HG03066 (cell line): ENCODE measurements around the gene FLT3LG.

Source experiments
- ATAC-seq: cut with Tn5 transposase; IDR thresholded peaks from one replicate; pipeline ENCODE4 v1.9.1; 2021; ENCODE audit warnings: low read depth; ENCODE audit not compliant: unreplicated experiment

FLT3LG gene

GRCh38 chr19:49473868-49474541 is at the start of gene FLT3LG:
TSS of gene FLT3LG (plus strand) at chr19:49474215. CDS start at chr19:49474640, 425 bp downstream.
- ATAC-seq: no peak

DNA sequence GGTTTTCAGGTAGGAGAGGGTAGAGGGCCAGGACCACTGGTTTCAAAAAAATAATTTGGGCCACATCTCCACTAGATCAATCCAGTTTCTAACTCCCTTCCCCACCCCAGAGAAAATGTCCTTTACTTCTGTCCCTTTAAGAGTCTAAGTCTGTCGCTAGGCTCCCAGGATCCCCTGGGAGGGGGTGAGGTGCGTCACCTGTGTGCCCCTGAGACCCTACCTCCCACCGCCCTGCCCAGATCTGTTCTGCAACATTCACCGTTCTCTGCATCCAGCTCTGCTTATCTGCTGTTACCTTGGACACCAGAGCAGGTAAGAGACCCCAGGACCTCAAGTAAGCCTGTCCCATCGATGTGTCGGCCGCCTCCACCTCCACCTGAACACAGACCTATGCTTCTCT is 48.8 kb upstream of the FLT3LG start, which contains the start of gene GFY:
GFY (plus strand) TSS at position 211 of the 400 bp plus-strand sequence. CDS start 1,043 bp downstream, outside the sequence.
- ATAC-seq: no peak

GRCh38 chr19:49425922-49426592 is 48.0 kb upstream of the FLT3LG start:
- no peak for ATAC-seq

DNA sequence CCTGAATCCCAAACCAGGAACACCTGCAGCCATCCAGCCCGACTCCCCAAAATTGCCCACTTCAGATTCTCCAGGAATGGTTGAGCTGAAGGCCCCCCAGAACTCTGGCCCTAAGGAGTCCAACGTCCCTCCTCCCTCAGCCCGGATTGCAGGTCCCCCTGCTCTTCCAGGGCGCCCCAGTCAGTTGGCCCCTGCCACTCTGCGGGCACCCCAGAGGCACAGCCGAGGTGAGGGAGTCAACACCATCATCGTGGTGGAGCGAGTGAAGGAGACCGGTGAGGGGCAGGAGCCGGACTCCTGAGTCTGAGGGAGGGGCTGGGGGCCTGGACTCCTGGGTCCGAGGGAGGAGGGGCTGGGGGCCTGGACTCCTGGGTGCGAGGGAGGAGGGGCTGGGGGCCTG is 46.7 kb upstream of the FLT3LG start:
- ATAC-seq: no peak

GRCh38 chr19:49427855-49428546 is 46.0 kb upstream of the FLT3LG start:
- no peak for ATAC-seq

GRCh38 chr19:49428547-49429451 is 45.2 kb upstream of the FLT3LG start:
- no peak for ATAC-seq

DNA sequence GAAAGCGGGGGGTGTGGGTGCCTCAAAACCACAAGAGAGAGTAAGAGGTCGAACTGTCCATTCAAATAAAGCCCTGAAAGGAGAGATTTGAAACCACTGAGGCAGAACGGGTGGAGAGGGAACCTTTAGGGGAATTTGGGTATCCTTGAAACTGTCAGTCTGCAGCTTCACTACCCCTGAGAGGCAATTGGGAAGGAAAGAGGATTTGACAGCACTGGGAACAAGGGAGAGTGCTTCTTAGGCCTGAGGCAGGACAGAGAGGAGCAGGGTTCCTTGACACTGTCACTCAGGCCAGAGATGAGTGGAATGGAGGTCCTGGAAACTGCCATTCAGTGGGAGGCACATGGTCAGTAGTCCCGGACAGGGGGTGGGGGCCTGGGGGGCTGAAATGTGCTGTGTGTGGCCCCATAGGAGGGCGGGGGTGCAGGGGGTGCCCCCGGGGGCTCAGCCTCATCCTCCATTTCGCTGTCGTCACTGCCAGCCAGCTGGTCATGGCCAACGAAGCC is 43.8 kb upstream of the FLT3LG start:
- no peak for ATAC-seq

DNA sequence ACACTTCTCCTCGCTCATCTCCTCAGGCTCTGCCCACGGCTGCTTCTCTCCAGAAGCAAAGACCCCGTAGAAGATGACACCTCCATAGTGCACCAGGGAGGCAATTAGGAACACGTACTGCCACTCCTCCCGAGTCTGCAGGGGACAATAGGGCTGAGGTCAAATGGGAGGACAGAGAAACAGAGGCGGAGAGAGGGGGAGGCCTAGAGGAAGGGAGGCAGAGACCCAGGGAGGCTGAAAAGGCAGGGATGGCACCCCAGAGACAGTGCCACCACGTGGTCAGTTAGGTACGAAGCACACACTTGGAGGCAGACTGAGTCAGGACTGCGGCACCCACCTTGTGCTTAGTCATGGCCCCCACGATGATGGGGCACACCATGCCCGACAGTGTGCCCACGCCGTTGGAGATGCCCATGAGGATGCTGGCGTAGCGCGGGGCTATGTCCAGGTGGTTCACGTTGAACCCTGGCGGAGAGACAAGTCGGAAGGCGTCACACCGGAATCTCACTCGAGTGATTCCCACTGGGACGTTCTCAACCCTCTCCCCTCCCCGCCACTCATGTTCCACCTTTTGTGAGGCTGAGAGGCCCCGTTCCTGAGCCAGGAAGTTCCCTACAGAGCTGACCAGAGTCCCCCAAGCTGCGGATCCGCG is 43.2 kb upstream of the FLT3LG start:
- ATAC-seq: no peak

DNA sequence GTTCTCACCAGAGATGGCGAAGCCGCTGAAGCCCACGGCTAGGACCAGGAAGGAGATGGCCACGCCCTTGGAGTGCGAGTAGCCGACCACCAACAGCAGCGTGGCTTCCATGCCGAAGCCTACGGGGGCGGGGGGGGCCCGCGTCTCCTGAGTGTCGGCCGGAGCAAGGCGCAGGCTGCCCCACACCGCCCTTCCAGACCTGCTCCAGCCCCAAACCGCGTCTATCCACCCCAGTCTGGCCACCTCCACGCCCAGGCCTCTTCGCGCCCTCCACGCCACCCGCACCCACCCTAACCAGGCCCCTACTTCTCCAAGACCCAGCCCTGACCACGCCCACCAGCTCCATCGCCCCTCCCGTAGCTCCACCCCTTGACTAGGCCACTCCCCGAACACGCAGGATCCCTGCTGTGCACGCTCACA is 42.7 kb upstream of the FLT3LG start:
- ATAC-seq: no peak

GRCh38 chr19:49432141-49433073 is 41.6 kb upstream of the FLT3LG start:
- no peak for ATAC-seq

DNA sequence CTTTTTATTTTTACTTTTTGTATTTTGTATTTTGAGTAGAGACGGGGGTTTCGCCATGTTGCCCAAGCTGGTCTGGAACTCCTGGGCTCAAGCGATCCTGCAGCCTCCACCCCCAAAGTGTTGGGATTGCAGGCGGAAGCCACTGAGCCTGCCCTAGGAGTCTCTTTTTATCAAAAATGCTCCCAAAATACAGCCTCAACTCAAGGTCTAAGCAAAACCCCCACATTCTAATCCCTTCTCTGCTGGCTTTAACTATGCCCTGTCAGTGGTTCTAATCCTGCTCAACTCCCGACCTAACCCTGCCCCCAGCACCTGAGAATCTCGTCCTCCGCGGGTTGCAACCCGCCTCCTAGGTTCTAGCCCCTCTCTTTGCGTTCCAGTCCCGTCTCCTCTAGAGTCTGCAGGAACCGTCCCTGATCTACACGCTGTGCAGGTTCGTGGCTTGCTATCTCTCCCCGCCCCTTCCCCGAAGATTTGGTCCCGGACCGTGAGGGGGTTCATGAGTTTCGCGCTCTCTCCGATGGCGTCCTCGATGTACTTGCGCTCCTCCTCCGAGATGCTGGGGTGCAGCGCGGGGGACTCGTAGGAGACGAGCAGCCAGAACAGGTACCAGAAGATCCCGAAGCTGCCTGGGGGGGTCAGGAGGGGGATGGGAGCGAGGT is 40.6 kb upstream of the FLT3LG start:
- ATAC-seq: no peak

DNA sequence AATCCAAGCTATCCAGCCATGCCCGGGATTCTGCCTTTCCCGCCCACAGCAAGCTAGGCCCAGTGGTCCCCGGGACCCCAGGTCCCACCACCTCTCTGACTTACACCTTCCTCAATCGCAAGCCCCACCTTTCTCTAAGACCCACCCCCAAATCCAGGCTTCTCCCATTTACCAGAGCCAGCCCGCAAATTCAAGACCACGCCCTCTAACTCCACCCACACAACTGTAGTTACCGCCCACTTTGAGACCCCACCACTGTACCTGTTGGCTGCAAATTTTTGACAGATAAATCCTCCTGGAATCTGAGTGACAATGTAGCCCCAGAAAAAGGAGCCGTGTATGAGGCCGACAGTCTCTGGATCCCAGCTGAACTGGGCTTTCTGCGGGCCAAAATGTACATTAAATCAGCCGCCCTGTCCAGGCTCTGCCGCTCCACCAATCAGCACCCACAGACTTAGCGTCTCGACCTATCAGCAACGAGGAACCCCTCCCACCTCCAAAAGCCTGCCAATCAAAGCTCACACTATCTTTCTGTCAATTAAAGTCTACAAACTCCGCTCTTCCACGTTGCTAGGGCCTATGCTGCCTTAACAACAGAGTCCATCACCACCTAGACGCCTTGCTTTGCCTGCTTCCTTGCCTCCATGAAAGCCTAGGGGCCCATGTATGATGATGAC is 39.0 kb upstream of the FLT3LG start:
- ATAC-seq: no peak

DNA sequence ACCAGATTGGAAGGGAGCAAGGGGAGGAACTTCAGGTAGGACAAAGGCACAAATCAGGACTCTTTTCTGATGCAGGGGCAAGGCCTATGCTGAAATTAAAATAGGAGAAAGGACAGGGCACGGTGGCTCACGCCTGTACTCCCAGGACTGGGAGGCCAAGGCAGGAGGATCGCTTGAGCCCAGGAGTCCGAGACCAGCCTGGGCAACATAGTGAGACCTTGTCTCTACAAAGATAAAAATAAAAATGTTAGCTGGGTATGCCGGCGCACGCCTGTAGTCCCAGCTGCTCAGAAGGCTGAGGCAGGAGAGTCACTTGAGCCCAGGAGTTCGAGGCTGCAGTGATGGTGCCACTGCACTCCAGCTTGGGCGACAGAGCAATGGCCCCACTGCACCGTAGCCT is 38.3 kb upstream of the FLT3LG start:
- ATAC-seq: no peak

- ATAC-seq: no peak
These were observed 37.5 kb upstream of the FLT3LG start for GRCh38 chr19:49436381-49437017.

DNA sequence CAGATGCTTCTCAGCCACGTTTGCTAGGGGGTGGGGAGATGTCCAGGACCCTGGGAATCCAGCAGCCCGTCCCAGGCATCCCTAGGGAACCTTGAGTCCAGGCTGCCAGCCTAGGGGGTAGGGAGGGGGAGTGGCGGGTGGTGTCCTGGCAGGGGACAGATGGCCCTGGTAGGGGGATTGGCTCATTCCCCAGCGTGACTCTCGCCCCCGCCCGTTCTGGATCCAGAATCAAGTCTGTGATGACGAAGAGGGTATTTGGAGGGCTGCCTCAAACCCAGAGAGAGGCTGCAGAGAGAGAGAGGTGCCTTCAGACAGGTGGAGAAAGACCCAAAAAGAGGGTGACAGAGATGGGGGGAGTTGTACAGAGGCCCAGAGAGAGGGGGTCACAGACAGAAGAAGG is 36.8 kb upstream of the FLT3LG start:
- no peak for ATAC-seq

GRCh38 chr19:49438261-49438660 is 35.8 kb upstream of the FLT3LG start:
- ATAC-seq: no peak

DNA sequence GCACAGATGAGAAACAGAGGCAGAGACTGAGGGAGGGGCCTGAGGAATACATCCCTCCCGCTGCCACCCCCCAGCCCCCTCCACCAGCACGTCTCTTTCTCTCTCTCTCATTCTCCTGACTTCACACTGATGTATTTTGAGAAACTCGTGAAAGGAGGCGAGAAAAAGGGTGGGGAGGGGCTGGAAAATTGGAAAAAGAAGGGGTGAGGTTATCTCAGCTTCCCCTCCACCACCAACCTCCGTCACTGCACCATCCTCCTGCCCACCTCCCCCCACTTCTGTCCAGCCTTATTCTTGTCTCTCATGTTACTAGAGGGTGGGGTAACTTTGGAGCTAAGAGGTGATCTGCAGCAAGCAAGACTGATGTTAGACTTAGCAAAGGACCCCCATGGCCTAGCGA is 34.2 kb upstream of the FLT3LG start:
- ATAC-seq: no peak
